Neuronal stem cell (in vitro differentiated cells): ENCODE data around the gene CCDC187.

Experiments
- DNase-seq: peaks from one replicate; pipeline ENCODE4 v3.0.0-alpha.2; 2013; ENCODE audit warnings: low spot score
- H2AFZ ChIP-seq: one replicate; pipeline ENCODE4 v1.6.1; 2013; ENCODE audit warnings: mild to moderate bottlenecking, low read length, inconsistent platforms
- H2AK5ac ChIP-seq: 2 replicates; pipeline ENCODE4 v1.6.1; 2013; ENCODE audit warnings: low read depth, mild to moderate bottlenecking, inconsistent platforms, low read length, moderate library complexity, mixed read lengths
- H2BK120ac ChIP-seq: 2 replicates; pipeline ENCODE4 v1.6.1; 2013; ENCODE audit warnings: low read depth, mild to moderate bottlenecking, inconsistent platforms, low read length, moderate library complexity, mixed read lengths
- H2BK12ac ChIP-seq: one replicate; pipeline ENCODE4 v1.6.1; 2013; ENCODE audit warnings: low read length, inconsistent platforms
- H2BK15ac ChIP-seq: 2 replicates; pipeline ENCODE4 v1.6.1; 2013; ENCODE audit warnings: mild to moderate bottlenecking, low read length, inconsistent platforms, mixed read lengths
- H2BK5ac ChIP-seq: one replicate; pipeline ENCODE4 v1.6.1; 2013; ENCODE audit warnings: inconsistent platforms, mild to moderate bottlenecking, low read length, moderate library complexity
- H3K14ac ChIP-seq: one replicate; pipeline ENCODE4 v1.6.1; 2013; ENCODE audit warnings: low read length, inconsistent platforms
- H3K18ac ChIP-seq: 2 replicates; pipeline ENCODE4 v1.6.1; 2013; ENCODE audit warnings: low read length, inconsistent platforms
- H3K23ac ChIP-seq: 2 replicates; pipeline ENCODE4 v1.6.1; 2013; ENCODE audit warnings: low read depth, mild to moderate bottlenecking, mixed read lengths, low read length, inconsistent platforms; ENCODE audit not compliant: poor library complexity
- H3K27ac ChIP-seq: replicated peaks from 3 replicates; pipeline ENCODE4 v1.5.1; 2013; ENCODE audit warnings: low read length, inconsistent platforms
- H3K27me3 ChIP-seq, 3 experiments: 2 replicates each; pipeline ENCODE4 v1.6.1; 2013; ENCODE audit warnings: low read length in 3 of 3, mild to moderate bottlenecking in 2 of 3, inconsistent platforms in 1 of 3, low read depth in 1 of 3, mixed read lengths in 1 of 3, moderate library complexity in 1 of 3; ENCODE audit not compliant: control insufficient read depth in 3 of 3, insufficient read depth in 3 of 3
- H3K36me3 ChIP-seq, 2 donors: replicated peaks in 1 of 2; 2 replicates each; pipeline ENCODE4 v1.6.1; 2013; ENCODE audit warnings: low read length in 2 of 2; ENCODE audit not compliant: control insufficient read depth in 2 of 2, insufficient read depth in 2 of 2
- H3K4ac ChIP-seq: 2 replicates; pipeline ENCODE4 v1.6.1; 2013; ENCODE audit warnings: inconsistent platforms, mild to moderate bottlenecking, low read length, moderate library complexity
- H3K4me1 ChIP-seq, 2 donors: 1 replicate in 1 of 2; 2 replicates in 1 of 2; pipeline ENCODE4 v1.6.1; 2013; ENCODE audit warnings: low read length in 2 of 2, low read depth in 1 of 2; ENCODE audit not compliant: control insufficient read depth in 2 of 2, insufficient read depth in 1 of 2
- H3K4me2 ChIP-seq: one replicate; pipeline ENCODE4 v1.6.1; 2013; ENCODE audit warnings: mild to moderate bottlenecking, low read length, inconsistent platforms; ENCODE audit not compliant: insufficient read depth, poor library complexity, severe bottlenecking
- H3K4me3 ChIP-seq, 2 donors: 2 replicates each; pipeline ENCODE4 v1.5.1; 2013; ENCODE audit warnings: low read length in 2 of 2, mild to moderate bottlenecking in 2 of 2, inconsistent platforms in 1 of 2, moderate library complexity in 1 of 2
- H3K79me1 ChIP-seq: one replicate; pipeline ENCODE4 v1.6.1; 2013; ENCODE audit warnings: low read depth, mild to moderate bottlenecking, inconsistent platforms, low read length, moderate library complexity
- H3K9ac ChIP-seq: one replicate; pipeline ENCODE4 v1.6.1; 2013; ENCODE audit warnings: mild to moderate bottlenecking, low read depth, low read length, inconsistent platforms; ENCODE audit not compliant: poor library complexity
- H3K9me3 ChIP-seq, 2 donors: replicated peaks in 1 of 2; 2 replicates each; pipeline versions ENCODE3 to v1.6.1; 2013; ENCODE audit warnings: low read length in 2 of 2, mild to moderate bottlenecking in 2 of 2, inconsistent platforms in 1 of 2, low read depth in 1 of 2, mixed read lengths in 1 of 2, moderate library complexity in 1 of 2; ENCODE audit not compliant: control insufficient read depth in 2 of 2, insufficient read depth in 1 of 2
- H4K8ac ChIP-seq: one replicate; pipeline ENCODE4 v1.6.1; 2013; ENCODE audit warnings: low read depth, mild to moderate bottlenecking, inconsistent platforms, low read length, moderate library complexity
- H4K91ac ChIP-seq: one replicate; pipeline ENCODE4 v1.6.1; 2013; ENCODE audit warnings: low read length, low read depth, mild to moderate bottlenecking, inconsistent platforms; ENCODE audit not compliant: poor library complexity
- WGBS, 2 donors: extraction: QIAGEN DNeasy Blood & Tissue Kit; methylation state at CpG; one replicate each; pipeline ENCODE4 v1.1.7; 2013; ENCODE audit warnings: missing lambda C conversion rate in 2 of 2, mixed read lengths in 1 of 2; ENCODE audit not compliant: insufficient read length in 2 of 2, insufficient replicate concordance in 1 of 2; ENCODE audit errors: extremely low coverage in 2 of 2; 5-methylcytosine and 5-hydroxymethylcytosine counted together

The CCDC187 gene

GRCh38 chr9:136252281-136252680 lies 51.6 kb downstream of the CCDC187 start:
- Histone ChIP-seq H3K14ac (no peak overlapping the region), H2AK5ac (peak overlapping the region; percentile 87), H3K18ac (no peak overlapping the region), H3K9ac (no peak overlapping the region), H2BK5ac (no peak overlapping the region), H2AFZ (no peak overlapping the region), H3K9me3 (no peaks in the 10 kb centered on the region), H3K4ac (no peak overlapping the region), H3K27ac (no peak overlapping the region), H3K79me1 (no peaks in the 10 kb centered on the region), H3K23ac (no peak overlapping the region), H2BK120ac (no peak overlapping the region), H2BK15ac (no peak overlapping the region), H2BK12ac (no peak overlapping the region), H3K4me1 (peaks cover 0 to 5% of the 10 kb centered on the region in 2 donors), H3K4me2 (no peak overlapping the region), H3K4me3 (no peak overlapping the region), H3K36me3 (no peaks in the 10 kb centered on the region), H3K27me3 (peaks cover 0 to 63% (median 0%) of the 10 kb centered on the region in 3 experiments), H4K91ac (no peak overlapping the region), H4K8ac (no peak overlapping the region)
- WGBS, 2 donors = no CpG with 5 or more reads among the region's 29 CpGs
- DNase-seq = no peak

DNA sequence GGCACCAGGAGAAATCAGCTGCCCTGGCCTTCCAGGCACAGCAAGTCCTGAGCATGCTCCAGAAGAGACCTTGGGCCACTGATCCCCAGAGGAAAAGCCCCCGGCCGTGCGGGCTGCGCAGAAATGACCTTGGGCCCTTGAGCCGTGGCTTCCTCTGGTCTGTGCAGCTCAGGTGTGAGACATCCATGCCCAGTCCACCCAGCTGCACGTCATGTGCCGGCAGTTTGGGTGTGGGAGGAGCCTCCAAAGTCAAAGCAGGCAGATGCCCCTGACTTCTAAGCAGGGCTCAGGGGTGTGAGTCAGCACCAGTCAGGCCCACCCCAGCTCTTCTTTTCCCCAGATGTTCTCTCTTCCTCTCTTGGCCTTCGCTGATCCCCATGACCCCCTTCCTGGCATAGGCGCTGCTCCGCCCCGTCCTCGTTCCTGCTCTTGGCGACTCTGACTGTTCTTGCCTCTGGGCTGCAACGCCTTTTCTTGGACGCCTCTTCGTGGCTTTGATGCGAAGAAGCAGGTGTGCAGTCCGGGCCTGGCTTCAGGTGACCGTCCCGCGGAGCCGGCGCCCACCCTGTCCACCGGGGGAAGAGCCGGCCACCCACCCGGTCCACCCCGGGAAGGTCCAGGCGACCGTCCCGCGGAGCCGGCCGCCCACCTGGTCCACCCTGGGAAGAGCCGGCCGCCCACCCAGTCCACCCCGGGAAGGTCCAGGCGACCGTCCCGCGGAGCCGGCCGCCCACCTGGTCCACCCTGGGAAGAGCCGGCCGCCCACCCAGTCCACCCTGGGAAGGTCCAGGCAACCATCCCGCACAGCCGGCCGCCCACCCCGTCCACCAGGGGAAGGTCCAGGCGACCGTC lies 52.4 kb downstream of the CCDC187 start:
- Histone ChIP-seq H3K4me2 (no peak overlapping the region), H2BK12ac (peak overlapping the region; percentile 48), H3K27me3 (peaks cover 0 to 67% (median 0%) of the 10 kb centered on the region in 3 experiments), H2AK5ac (peak overlapping the region; percentile 64), H2BK5ac (no peak overlapping the region), H3K4me3 (no peak overlapping the region), H2BK120ac (no peak overlapping the region), H3K79me1 (no peaks in the 10 kb centered on the region), H2BK15ac (peak overlapping the region; percentile 63), H4K8ac (no peak overlapping the region), H2AFZ (no peak overlapping the region), H3K36me3 (no peaks in the 10 kb centered on the region), H3K4ac (no peak overlapping the region), H3K4me1 (peaks cover 0 to 5% of the 10 kb centered on the region in 2 donors), H4K91ac (no peak overlapping the region), H3K9me3 (no peaks in the 10 kb centered on the region), H3K27ac (no peak overlapping the region), H3K18ac (peak overlapping the region; percentile 39), H3K23ac (peak overlapping the region; percentile 21), H3K9ac (peak overlapping the region; percentile 35), H3K14ac (no peak overlapping the region)
- WGBS, 2 donors = no CpG with 5 or more reads among the region's 50 CpGs
- DNase-seq = no peak

GRCh38 chr9:136250676-136251075 lies 53.2 kb downstream of the CCDC187 start:
- H2AFZ ChIP-seq = no peak overlapping the region
- no peak overlapping the region for H3K23ac ChIP-seq
- no peak overlapping the region for H3K14ac ChIP-seq
- no peaks in the 10 kb centered on the region for H3K79me1 ChIP-seq
- no peak overlapping the region for H4K8ac ChIP-seq
- no peak overlapping the region for H3K9ac ChIP-seq
- peak overlapping the region; percentile 20 for H3K18ac ChIP-seq
- no peaks in the 10 kb centered on the region for H3K9me3 ChIP-seq
- WGBS, 2 donors = no CpG with 5 or more reads among the region's 10 CpGs
- no peak overlapping the region for H3K4ac ChIP-seq
- no peak for DNase-seq
- H3K4me3 ChIP-seq = no peak overlapping the region
- H2BK120ac ChIP-seq = no peak overlapping the region
- H4K91ac ChIP-seq = no peak overlapping the region
- H2AK5ac ChIP-seq = no peak overlapping the region
- peaks cover 0 to 5% of the 10 kb centered on the region in 2 donors for H3K4me1 ChIP-seq
- H3K27ac ChIP-seq = no peak overlapping the region
- no peak overlapping the region for H2BK5ac ChIP-seq
- H2BK12ac ChIP-seq = no peak overlapping the region
- H3K4me2 ChIP-seq = no peak overlapping the region
- peaks cover 0 to 67% (median 0%) of the 10 kb centered on the region in 3 experiments for H3K27me3 ChIP-seq
- no peaks in the 10 kb centered on the region for H3K36me3 ChIP-seq
- no peak overlapping the region for H2BK15ac ChIP-seq

- no CpG with 5 or more reads among the region's 30 CpGs for WGBS, 2 donors
- H3K14ac ChIP-seq = no peak overlapping the region
- peaks cover 0 to 5% of the 10 kb centered on the region in 2 donors for H3K4me1 ChIP-seq
Observed at GRCh38 chr9:136249877-136250559, 53.9 kb downstream of the CCDC187 start.

More at GRCh38 chr9:136249877-136250559, 53.9 kb downstream of the CCDC187 start:
- no peak overlapping the region for H4K91ac ChIP-seq
- no peak for DNase-seq
- no peak overlapping the region for H2BK120ac ChIP-seq
- H3K27ac ChIP-seq = no peak overlapping the region
- H3K36me3 ChIP-seq = no peaks in the 10 kb centered on the region
- no peaks in the 10 kb centered on the region for H3K79me1 ChIP-seq
- no peak overlapping the region for H2BK12ac ChIP-seq
- peaks cover 0 to 63% (median 0%) of the 10 kb centered on the region in 3 experiments for H3K27me3 ChIP-seq
- H2AK5ac ChIP-seq = peak overlapping the region; percentile 30
- no peak overlapping the region for H3K4me2 ChIP-seq
- H2AFZ ChIP-seq = no peak overlapping the region
- H3K23ac ChIP-seq = peak overlapping the region; percentile 94
- H3K9ac ChIP-seq = no peak overlapping the region
- H4K8ac ChIP-seq = no peak overlapping the region
- H3K4me3 ChIP-seq = no peak overlapping the region
- no peak overlapping the region for H3K18ac ChIP-seq
- H2BK5ac ChIP-seq = peak overlapping the region; percentile 49
- no peak overlapping the region for H3K4ac ChIP-seq
- no peaks in the 10 kb centered on the region for H3K9me3 ChIP-seq
- no peak overlapping the region for H2BK15ac ChIP-seq
